ENCODE data around the gene SMG7.

GRCh38 chr1:183498342-183498991 lies 26.2 kb downstream of the SMG7 start:
- TF ChIP-seq, protein P1, sequence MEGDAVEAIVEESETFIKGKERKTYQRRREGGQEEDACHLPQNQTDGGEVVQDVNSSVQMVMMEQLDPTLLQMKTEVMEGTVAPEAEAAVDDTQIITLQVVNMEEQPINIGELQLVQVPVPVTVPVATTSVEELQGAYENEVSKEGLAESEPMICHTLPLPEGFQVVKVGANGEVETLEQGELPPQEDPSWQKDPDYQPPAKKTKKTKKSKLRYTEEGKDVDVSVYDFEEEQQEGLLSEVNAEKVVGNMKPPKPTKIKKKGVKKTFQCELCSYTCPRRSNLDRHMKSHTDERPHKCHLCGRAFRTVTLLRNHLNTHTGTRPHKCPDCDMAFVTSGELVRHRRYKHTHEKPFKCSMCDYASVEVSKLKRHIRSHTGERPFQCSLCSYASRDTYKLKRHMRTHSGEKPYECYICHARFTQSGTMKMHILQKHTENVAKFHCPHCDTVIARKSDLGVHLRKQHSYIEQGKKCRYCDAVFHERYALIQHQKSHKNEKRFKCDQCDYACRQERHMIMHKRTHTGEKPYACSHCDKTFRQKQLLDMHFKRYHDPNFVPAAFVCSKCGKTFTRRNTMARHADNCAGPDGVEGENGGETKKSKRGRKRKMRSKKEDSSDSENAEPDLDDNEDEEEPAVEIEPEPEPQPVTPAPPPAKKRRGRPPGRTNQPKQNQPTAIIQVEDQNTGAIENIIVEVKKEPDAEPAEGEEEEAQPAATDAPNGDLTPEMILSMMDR (IDR thresholded peaks at IDR 0.05), result no peak
- TF ChIP-seq EP300 (IDR thresholded peaks at IDR 0.05), result no peak

Data from tibial nerve (tissue), 4 donors.